ENCODE results near the gene ERMP1.

Gene ERMP1

GRCh38 chr9:5743109-5743508 is 89.8 kb downstream of the ERMP1 start:
- no peaks in the 10 kb centered on the region for H3K27me3 ChIP-seq (ENCODE audit: control insufficient read depth, insufficient read depth, low read length)
- no peak overlapping the region for H2AFZ ChIP-seq
- H3K4me3 ChIP-seq (ENCODE audit: low read depth, low read length) = no peak overlapping the region
- H3K9me3 ChIP-seq (ENCODE audit: control insufficient read depth, low read length) = no peaks in the 10 kb centered on the region
- H3K4me2 ChIP-seq (ENCODE audit: low read length) = no peak overlapping the region
- no peak overlapping the region for H3K27ac ChIP-seq
- no peaks in the 10 kb centered on the region for H3K4me1 ChIP-seq
- no peak for TF ChIP-seq CTCF (IDR thresholded peaks at IDR 0.05)
- no peaks in the 10 kb centered on the region for H3K79me2 ChIP-seq
- H3K36me3 ChIP-seq (ENCODE audit: control insufficient read depth, insufficient read depth, low read length) = no peaks in the 10 kb centered on the region
- no peak overlapping the region for H3K9ac ChIP-seq

- H2AFZ ChIP-seq = no peak overlapping the region
- no peak overlapping the region for H3K27ac ChIP-seq
- H3K4me3 ChIP-seq (ENCODE audit: low read depth, low read length) = no peak overlapping the region
- no peaks in the 10 kb centered on the region for H3K79me2 ChIP-seq
- TF ChIP-seq CTCF (IDR thresholded peaks at IDR 0.05) = no peak
- no peaks in the 10 kb centered on the region for H3K27me3 ChIP-seq (ENCODE audit: control insufficient read depth, insufficient read depth, low read length)
- no peaks in the 10 kb centered on the region for H3K36me3 ChIP-seq (ENCODE audit: control insufficient read depth, insufficient read depth, low read length)
- H3K4me1 ChIP-seq = no peaks in the 10 kb centered on the region
- no peak overlapping the region for H3K4me2 ChIP-seq (ENCODE audit: low read length)
- H3K9me3 ChIP-seq (ENCODE audit: control insufficient read depth, low read length) = no peaks in the 10 kb centered on the region
- H3K9ac ChIP-seq = no peak overlapping the region
Observed at GRCh38 chr9:5736563-5737346, 96.2 kb downstream of the ERMP1 start.

GRCh38 chr9:5735072-5735471 is 97.8 kb downstream of the ERMP1 start:
- Histone ChIP-seq H3K27me3 (ENCODE audit: control insufficient read depth, insufficient read depth, low read length) (no peaks in the 10 kb centered on the region), H3K27ac (no peak overlapping the region)

More at GRCh38 chr9:5735072-5735471, 97.8 kb downstream of the ERMP1 start:
- Histone ChIP-seq H2AFZ (no peak overlapping the region), H3K4me2 (ENCODE audit: low read length) (no peak overlapping the region), H3K79me2 (no peaks in the 10 kb centered on the region), H3K9me3 (ENCODE audit: control insufficient read depth, low read length) (no peaks in the 10 kb centered on the region), H3K9ac (no peak overlapping the region), H3K4me1 (no peaks in the 10 kb centered on the region), H3K4me3 (ENCODE audit: low read depth, low read length) (no peak overlapping the region), H3K36me3 (ENCODE audit: control insufficient read depth, insufficient read depth, low read length) (no peaks in the 10 kb centered on the region)
- TF ChIP-seq CTCF (IDR thresholded peaks at IDR 0.05) = no peak

Data from parathyroid adenoma (tissue), 2 donors.